Measurements from ENCODE around the gene PLVAP.

The PLVAP gene

DNA sequence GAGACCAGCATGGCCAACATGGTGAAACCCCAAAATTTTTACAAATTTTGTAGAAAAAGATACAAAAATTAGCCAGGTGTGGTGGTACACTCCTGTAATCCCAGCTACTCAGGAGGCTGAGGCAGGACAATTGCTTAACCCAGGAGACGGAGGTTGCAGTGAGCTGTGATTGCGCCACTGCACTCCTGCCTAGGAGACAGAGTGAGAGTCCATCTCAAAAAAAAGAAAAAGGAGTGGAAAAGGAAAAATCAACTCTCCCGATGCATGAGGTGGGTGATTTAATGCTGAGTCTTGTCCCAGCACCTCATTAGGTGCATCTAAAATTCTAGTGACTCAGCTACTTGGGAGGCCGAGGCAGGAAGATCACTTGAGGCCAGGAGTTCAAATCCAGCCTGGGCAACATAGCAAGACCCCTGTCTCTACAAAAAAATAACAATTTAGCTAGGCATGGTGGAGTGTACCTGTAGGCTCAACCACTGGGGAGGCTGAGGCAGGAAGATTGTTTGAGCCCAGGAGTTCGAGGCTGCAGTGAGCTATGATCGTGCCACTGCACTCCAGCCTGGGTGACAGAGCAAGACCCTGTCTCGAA, 20.0 kb downstream of the PLVAP start:
- DNase-seq: no peak

DNA sequence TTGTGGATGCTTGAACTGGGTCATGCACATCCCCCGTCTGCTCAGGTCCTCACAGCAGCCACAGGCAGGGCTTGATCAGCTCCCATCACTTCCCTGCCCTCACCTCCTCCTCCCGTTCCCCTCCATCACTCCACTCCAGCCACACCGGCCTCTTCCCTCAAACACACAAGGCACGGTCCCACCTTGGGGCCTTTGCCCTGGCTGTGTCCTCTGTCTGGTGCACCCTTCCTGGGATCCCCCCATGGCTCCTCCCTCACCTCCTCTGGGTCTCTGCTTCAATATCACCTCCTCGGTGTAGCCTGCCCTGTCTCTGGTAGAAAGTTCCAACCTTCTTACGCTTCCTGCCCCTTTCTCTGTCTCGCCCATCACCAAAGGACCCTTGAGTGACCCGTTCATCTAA, 23.8 kb downstream of the PLVAP start:
- DNase-seq: no peak

DNA sequence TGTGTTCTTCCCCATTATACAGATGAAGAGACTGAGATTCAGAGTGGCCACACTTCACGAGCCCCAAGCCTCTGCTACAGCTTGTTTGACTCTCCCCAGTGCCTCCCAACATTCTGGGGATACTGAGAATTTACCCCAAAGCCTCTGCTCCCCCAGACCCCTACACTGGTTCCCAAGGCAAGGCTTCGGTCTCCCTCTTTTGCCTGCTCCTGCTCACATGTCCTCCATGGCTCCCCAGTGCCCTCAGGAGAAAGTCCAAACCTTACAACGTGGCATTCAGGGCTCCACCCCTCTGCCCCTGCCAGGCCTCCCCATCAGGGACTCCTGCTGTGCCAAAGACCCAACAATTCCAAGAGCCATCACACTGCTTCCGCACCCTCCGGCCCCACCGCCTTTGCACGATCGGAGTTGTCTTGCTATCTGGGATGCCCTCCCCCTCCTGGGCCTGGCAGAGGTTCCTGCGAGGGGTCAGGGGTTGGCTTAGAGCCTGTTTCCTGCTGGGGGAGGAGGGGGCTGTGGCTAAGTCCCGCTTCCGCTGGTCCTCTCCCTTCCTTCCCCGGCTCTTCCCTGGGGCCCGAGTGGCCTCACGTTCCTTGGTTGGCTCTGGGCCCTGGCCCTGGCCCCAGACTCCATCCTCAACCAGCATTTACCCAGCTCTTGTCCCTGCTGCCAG, 24.4 kb downstream of the PLVAP start:
- DNase-seq: no peak

DNA sequence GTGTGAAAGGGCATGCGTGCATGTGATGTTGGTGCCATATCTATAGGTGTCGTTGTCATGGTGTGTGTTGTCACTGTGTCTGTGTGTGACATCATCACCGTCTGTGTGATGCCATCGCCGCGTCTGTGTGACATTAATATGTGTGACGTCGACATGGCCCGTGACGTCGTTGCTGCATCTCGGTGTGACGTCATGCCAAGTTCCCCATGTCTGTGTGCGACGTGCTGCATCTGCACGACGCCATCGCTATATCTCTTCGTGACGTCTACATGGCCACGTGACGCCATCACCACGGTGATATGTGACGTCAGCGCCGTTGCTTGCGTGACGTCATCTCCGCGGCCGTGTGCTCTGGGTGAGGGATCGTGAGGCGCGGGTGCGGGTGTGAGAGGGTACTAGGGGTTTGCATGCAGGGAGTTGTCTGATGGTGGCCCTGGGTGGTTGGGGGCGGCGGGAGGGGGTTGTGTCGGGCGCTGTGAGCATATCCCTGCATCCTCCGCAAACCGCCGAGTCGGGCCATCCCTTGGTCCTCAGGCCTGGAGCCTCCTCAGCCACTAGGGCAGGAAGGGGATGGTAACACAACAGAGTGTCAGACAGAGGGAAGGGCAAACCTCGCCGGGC, 25.2 kb downstream of the PLVAP start:
- DNase-seq: no peak

DNA sequence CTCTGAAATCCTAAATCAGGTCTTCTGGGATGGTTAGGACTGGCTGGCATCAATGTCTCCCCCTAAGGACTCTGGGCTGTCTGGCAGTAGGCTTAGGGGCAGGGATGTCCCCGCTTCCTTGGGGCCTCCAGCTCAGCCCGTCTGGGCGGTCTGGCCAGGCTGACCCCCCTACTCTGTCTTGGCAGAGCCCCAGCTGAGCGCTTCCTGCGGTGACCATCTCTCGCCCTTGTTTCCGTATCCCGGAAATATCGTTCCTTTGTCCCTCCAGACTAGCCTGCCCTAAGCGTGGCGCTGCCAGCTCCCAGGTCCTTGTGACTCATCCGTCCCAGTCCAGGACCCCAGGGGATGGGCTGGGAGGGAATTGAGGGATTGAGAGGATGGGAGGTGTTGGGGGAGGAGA, 28.4 kb downstream of the PLVAP start:
- DNase-seq: no peak

DNA sequence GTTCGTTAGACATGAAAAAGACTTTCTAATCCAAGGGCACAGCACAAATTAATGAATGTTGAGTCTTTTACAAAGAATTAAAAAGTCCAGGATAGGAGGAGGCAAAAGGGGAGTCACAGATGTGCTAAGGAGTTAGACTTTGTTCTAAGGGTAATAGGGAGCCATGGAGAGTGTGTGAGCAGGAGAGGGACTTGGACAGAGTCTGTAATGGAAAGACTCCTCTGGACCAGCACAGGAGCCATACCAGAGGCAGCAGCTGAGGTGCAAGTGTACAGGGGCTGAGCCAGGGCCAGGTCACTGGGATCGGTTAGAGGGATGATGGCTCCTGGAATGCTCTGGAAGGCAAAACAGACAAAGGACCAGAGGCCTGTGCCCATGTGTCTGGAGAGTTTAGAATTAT, 29.3 kb downstream of the PLVAP start:
- DNase-seq: no peak

DNA sequence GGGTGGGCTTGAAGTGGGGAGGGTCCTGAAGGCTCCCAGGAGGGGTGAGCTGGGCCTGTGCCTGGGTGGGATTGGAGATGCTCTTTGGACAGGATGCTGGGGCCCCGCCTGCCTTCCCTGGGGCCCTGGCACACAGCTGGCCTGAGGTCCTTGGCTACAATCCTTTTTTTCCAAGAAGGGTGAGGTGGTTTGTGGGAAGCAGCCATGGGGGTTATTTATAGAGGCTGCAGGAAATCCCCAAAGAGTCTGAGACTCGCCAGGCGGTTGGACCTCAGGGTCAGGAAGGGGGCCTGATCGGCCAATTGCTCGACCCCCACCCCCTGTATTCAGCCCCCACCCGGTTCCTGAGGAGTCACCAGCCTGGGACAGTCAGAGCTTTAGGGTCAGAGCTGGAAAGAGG, 29.8 kb downstream of the PLVAP start:
- no peak for DNase-seq

DNA sequence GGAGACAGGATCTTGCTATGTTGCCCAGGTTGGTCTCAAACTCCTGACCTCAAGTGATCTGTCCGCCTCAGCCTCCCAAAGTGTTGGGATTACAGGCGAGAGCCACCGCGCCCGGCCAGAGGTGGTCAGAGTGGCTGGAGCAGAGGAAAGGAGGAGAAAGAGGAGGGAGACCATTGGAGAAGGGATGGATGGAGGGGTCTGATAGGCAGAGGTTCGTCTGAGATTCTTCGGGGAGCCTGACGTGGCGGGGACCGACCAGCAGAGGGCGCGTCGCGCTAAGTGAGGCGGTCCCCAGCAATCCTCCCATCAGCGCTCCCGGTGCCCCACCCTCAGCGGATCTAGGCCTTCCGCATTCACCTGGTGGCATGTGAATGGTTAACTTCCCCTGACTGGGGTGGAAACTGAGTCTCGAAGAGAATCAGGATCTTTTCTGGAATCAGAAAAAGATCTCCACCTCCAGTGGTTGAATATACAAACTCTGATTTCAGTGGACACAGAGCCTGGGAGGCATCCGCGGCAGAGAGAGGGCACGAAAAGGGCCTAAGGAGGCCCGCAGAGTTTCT, 31.0 kb downstream of the PLVAP start:
- DNase-seq: peak; percentile 81

DNA sequence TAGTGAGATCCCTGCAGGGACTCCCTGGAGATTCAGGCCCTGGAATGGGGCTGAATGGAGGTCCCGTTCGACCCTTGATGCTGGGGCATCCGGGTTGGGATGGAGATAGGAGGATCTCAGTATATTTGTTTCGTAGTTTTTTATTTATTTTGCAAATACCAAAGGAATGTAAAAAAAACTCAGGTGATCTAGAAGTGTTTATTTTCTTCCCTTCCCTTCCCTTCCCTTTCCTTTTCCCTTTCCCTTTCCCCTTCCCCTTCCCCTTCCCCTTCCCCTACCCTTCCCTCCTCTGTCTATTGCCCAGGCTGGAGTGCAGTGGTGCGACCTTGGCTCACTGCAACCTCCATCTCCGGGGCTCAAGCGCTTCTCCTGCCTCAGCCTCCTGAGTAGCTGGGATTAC, 35.3 kb downstream of the PLVAP start:
- no peak for DNase-seq

DNA sequence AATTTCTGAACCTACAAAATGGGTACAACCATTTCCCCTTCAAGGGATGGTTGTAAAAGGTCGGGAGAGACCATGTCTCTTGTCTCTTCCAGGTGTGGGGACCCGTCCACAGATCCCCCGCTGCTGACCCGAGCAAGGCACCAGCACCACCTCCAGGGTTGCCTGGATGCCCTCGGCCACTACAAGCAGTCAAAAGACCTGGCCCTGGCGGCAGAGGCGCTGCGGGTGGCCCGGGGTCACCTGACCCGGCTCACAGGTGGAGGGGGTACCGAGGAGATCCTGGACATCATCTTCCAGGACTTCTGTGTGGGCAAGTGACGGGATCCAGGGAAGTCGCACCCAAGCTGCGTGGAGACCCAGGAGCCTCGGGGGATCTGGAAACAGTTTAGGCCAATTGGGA, 35.8 kb downstream of the PLVAP start:
- DNase-seq: no peak

DNA sequence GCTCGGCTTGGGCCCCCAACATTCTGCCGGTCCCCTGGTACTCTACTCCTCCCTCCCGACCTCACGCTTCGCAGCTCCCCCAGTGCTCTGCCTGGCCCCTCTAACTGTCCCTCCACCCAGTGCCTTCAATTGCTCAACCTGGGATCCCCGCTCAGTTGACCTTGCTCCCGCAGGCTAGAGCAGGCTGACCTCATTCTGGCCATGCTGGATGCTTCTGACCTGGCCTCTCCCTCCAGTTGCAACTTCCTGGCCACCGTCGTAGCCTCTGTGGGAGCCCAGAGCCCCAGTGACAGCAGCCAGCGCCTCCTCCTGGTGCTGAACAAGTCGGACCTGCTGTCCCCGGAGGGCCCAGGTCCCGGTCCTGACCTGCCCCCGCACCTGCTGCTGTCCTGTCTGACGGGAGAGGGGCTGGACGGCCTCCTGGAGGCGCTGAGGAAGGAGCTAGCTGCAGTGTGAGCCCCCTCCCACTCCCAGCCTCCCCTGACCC, 36.2 kb downstream of the PLVAP start:
- DNase-seq: no peak

DNA sequence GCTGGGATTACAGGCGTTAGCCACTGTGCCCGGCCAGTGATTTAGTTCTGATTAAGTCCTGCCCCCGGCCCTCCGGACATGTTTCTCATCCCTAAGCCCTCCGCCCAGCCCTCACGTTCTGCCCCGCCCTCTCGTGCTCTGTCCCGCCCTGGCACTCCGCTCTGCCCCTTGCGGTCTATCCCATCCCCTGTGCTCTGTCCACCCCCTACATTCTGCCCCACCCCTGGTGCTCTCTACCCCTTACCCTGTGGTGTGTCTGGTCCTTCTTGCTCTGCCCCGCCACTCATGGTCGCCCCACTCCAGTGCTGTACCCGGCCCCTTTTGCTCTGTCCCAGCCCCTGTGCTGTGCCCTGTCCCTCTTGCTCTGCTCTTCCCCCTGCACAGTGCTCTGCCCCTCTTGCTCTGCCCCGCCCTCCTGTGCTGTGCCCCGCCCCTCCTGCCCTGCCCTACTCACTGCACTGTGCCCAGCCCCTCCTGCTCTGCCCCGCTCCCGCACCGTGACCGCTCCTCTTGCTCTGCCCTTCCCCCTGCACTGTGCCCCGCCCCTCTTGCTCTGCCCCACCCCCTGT, 36.8 kb downstream of the PLVAP start:
- no peak for DNase-seq

DNA sequence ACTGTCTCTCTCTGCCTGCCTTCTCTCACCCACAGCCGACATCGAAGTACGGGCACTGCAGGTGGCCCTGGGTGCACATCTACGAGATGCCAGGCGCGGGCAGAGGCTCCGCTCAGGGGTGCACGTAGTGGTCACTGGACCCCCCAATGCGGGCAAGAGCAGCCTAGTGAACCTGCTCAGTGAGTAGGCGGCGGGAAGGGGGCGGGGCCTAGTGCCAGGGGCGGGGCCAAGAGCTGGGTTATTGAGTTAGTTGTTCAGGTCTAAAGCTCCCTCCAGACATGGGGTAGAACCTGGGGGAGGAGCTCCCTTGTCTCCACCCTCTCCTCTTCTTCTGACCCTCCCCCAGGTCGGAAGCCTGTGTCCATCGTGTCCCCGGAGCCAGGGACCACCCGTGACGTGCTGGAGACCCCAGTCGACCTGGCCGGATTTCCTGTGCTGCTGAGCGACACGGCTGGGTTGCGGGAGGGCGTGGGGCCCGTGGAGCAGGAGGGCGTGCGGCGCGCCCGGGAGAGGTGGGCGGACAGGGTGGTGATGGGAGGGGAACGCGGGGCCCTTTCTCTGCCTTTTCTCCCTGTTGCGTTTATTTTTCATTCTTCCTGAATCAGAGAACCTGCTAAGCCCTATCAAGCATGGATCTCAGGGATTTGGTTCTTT, 37.9 kb downstream of the PLVAP start:
- peak; percentile 62 for DNase-seq

DNA sequence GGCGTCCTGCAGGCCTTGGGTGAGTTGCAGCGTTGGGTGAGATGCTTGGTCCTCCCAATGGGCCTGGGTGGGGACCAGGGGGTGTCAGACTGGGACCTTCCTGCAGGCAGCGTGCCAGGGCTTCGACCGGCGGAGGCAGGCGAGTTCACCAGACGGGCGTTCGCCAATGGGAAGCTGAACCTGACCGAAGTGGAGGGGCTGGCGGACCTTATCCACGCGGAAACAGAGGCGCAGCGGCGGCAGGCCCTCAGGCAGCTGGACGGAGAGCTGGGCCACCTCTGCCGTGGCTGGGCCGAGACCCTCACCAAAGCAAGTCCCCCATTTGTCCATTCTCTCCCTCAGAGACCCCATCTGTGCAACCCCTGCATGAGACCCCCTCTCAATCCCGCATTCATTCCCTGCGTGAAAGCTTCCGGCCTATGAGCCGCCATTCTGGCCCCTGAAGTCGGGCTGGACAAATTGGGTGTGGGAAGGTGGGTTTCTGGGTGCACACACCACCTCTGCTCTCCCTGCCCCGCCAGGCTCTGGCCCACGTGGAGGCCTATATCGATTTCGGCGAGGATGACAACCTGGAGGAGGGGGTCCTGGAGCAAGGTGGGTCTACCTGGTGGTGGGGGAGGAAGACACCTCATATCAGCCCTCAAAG, 38.6 kb downstream of the PLVAP start:
- no peak for DNase-seq

DNA sequence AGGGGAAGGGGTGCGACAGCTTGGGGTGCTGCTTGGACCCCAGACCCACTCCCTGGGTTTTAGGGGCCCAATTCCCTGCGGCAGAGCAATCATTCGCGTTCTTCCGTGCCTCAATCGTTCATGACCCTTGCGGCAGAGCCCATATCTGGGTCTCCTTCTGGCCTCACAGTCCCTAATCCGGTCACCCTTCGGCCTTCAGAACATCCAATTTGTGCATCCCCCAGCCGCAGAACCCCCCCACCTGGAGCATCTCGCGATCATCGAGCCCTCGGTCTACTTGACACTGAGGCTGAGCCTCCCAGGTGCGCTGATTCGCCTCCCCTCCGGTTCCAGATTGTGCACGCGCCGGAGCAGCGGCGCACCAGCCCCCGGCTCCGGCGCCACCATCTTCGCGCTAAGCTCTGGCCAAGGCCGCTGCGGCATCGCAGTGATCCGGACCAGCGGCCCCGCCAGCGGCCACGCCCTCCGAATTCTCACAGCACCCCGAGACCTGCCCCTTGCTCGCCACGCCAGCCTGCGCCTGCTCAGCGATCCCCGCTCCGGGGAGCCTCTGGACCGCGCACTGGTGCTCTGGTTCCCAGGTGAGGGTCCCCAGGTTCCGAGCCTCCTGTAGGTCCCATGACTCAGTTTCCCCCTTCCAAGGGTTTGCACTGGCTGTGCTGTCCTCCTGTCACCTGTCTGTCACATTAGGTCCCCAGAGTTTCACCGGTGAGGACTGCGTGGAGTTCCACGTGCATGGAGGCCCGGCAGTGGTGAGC, 39.3 kb downstream of the PLVAP start:
- peak; percentile 39 for DNase-seq

DNA sequence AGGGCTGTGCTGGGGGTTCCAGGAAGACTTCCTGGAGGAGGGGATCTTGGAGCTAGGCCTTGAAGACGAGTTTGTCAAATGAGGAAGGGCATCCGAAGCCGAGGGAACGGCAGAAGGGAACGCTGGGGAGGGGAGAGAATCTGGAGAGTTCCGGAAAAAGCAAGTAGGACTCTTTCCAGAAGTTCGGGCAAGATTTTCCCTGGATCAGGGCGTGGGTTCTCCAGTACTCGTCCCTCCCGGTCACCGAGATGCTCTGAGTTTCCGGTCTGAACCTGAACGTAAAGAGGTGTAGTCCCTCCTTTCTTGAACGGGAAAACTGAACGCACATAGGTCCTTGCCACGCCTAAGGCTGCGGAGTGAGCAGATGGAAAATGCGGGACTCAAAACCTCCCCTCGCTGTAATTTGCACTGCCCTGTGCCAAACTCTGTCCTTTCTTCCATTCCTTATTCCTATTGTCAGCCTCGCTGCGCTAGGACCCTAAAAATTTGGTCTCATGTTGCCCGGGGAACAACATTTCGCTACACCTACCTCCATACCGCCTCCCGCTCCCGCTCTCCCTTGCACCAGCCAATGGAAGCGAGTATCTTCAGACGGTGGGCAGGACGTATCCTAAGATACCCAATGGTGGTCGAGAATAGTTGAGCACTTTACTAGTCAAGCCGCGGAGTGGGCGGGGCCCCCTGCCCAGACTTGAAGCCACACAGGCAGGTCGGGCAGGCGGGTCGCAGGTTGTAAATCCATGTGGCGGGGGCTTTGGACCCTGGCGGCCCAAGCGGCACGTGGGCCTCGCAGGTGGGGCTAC, 40.1 kb downstream of the PLVAP start, which contains the start of gene GTPBP3:
GTPBP3 (plus strand) TSS at position 682 of the 803 bp plus-strand sequence; CDS start at position 741, 59 bp downstream.
- peak; percentile 96 for DNase-seq

DNA sequence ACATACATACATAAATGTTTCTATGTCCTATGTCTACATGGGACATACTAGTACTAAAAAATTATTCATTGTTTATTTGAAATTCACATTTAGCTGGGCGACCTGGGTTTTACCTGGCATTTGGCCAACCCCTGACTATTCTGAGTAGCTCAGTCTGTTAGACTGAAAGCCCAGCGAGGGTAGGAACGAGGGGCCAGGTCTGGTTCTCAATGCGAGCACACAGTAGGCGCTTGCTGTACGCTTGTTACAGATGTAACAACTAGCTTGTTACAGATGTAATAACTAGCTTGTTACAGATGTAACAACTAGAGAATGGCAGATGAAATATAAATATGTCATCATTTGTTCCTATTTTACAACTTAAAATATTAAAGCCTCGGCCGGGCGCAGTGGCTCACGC, 41.6 kb downstream of the PLVAP start:
- DNase-seq: no peak

DNA sequence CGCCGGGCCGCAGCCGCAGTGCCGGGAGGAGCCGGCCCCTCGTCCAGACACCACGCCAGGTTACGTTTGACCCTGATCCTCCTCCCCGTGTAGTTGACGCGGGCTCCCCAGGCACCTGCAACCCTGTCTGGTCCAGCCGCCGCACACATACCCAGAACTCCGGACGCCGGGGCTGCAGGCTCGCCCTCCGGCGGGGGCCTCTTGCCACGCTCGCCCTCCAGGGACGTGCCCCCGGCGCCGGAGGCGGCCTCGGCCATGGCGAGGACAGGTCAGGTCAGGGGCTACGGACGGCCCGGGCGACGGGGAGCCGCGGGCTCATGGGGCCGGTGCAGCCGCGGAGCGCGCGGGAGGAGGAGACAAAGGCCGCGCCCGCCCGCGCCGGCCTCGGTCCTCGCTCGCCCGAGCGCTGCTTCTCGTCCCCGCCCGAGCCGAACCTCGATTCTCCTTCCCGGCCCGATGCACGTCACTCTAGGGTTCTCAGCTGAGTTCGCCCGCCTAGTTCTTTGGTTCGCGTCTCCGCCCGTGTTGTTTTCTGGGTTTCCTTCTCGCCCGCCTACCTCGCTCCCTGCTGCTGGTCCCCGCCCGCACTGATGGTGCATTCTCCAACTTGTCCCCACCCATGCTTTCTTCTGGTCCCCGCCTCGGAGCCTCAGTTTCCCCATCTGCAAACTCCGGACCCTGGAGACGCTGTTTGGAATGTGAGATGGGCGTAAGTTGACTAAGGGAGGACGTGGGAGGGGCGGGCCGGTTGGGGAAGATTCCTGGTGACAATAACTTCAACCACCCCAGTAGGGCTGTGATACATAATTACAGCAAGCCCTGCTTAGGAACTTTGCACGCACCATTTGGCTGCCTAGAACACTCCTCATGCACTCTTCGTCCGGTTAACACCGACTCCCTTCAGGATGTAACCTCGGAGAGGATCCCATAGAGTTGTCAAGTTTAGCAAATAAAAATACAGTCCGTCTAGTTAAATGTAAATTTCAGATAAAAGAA, 42.4 kb downstream of the PLVAP start, which contains the start of gene ANO8:
ANO8 (minus strand) TSS at position 442 of the 996 bp plus-strand sequence; CDS start at position 257, 185 bp downstream.
- peak; percentile 99 for DNase-seq
